Stimulated activated CD4-positive, alpha-beta T cell treated with anti-CD3 and anti-CD28 coated beads, Interleukin-1b, Interleukin-23, amount 100 ng/mL, for 4 hours (primary cell): ENCODE data around the gene MRPL53.
"Not testable (repeated sequence)": the region's sequence is repeated elsewhere in the genome, so short reads cannot be mapped to it uniquely, and the experiment has no call there.

Experiments used
- DNase-seq, 2 donors: peaks; one replicate each; pipeline ENCODE4 v3.0.0-alpha.2; 2020; ENCODE audit warnings: low read depth in 2 of 2

MRPL53 gene

DNA sequence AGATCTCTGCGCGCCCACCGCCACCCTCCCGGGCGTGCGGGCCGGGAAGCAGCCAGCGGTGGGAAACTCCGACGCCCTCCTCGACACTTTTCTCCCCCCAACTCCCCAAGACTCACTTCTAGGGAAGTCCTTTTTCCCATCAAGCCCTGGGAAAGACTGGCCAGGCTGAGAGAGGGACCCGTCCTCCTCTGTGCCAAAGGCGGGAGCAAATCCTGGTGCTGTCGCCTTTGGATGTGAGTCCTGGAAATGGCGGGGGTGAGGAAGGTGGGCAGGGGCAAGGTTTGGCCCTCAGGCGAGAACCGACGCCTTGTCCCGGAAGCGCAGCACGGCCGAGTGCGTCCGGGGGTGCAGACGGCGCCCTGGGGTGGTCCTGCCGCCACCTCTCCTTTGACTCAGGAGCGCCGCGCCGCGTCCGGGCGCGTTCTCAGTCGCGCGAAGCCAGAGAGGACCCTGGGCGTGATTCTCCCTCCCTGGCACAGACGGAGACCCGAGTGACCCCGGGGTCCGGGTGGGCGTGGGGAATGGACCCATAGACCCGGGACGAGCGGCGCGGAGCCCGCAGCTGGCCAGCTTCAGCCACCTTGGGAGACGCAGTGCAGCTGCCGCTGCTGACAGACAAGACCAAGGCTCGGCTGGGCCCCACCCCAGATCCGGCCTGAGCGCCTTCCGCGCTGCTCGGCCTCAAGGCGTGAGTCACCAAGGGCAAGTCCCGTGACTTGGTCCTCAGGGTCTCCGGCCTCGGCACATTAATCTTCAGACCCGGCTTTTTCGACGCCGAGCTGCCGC, 30.4 kb upstream of the MRPL53 start:
- DNase-seq: no peak

DNA sequence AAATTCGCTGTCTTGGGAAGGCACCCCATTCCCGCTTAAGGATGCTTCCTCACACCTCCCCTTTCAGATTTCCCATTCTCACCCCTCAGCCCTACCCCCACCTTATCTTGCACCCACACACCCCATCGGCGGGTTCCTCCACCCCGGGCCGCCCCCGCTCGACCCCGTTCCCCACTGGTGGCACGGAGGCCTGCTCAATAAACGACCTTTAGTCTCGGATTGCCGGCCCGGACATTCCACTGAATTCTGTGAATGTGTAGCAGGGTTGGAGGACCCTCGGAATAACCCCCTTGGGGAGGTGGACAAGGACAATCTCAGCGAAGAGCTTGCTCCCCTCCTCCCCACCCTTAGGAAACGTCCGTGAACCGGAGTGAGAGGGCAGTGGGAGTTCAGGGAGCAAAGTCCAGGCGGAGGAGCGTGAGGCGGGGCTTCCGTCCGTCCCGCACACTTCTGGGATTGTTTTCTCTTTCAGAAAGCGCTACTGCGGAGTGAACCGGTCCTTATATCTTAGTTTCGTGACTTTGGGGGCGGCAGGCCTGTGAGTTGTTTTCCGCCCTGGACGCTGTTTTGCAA, 29.8 kb upstream of the MRPL53 start:
- no peak for DNase-seq

DNA sequence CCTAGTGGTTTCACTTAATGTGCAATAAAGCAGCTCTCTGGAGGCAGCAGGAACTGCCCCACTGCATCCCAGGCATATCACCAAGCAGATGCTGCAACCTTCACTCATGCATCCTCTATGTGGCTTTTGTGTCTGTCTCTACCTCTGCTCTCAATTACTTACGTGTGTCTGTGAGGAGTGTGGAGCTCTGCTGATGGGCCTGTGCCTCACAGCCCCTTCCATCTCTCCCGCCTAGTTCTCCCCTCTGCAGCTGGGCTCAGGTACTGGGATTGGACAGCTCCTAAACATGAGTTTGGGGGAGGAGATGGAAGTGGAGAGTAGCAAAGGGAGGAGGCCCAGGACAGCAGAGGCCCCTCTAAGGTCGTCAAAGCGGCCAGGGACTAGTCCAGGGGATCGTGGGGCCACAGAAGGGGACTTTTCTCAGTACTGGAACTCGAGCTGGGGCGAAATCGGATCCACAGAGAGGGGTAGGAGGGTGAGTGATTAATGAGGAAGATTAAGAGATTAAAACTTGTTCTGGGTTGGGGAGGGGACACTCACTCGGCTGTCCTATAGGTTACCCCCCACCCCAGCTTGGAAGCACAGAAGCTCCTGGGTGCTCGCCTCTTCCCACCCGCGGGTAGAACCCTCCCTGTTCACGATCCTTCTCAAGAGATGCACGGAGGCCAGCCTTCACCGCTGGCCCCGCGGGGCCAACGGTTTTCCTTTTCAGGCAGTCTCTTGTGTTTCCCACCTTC, 29.0 kb upstream of the MRPL53 start:
- no peak for DNase-seq

- no peak for DNase-seq
Observed at GRCh38 chr2:74500578-74500946, 28.1 kb upstream of the MRPL53 start.

DNA sequence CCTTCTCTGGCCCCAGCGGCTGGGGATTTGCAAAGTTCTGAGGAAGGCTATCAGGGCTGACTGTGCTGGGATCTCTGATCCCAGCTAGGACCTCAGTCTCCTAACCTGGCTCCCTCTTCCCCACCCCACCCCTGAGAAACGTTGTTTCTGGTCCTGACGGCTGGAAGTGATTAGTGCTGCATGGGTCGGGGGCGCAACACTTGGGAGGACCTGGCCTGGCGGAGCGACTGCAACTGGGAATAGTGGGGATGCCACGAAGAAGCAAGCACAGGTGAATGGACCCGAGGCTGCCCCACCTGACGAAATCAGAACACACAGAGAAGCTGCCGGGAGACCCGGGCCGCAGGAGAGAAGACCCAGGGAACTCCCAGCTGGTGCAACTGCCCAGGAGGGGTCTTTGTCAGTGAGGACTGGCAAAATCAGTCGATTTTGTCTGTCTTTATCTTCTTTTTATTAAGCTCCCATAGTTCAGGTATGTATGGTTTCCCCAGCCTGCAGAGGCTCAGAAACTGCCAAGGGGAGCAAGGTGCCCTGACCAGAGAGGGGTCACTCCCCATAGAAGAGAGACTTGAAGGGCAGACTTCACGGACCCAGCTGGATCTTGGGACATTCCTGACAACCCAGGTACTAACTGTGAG, 27.6 kb upstream of the MRPL53 start:
- no peak for DNase-seq

DNA sequence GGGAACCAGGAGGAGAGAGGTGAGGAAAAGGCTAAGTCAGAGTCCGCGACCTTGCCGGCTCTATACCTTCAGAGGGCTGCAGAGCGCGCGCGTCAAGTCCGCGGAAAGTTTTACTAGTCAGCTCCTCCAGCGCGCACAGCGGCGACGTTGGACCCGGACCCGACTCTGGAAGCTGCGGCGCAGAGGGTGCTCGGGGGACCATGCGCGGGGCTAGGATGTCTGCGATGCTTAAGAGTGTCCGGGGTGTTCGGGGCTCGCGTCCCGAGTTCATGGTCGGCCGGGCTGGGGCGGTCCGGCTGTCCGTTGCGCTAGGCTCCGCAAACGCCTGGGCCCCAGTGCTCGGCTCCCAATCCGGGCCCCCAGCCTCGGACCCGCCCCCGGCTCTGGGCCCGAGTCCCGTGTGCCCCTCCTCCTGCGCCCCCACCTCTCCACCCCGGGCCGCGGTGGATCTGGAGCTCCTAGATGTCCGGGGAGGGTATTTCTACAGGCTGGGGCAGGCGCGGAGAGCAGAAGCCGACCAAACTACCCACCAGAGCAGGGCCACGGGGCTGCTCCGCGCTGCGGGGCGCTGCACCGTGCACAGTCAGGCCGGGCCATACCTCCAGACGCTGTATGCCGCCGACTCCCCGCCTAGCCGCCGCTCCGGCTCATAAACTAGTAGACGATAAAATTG, 26.9 kb upstream of the MRPL53 start, which contains the start of gene LBX2:
LBX2 (minus strand) TSS at position 337 of the 673 bp plus-strand sequence; CDS start at position 271, 66 bp downstream.
- DNase-seq: peak in 1 of 2 donors; percentile 36

- no peak for DNase-seq
Observed at GRCh38 chr2:74498500-74499266, 26.2 kb upstream of the MRPL53 start.

GRCh38 chr2:74497777-74498499, 25.5 kb upstream of the MRPL53 start:
- DNase-seq: no peak

GRCh38 chr2:74496997-74497776, 24.7 kb upstream of the MRPL53 start:
- DNase-seq: no peak

DNA sequence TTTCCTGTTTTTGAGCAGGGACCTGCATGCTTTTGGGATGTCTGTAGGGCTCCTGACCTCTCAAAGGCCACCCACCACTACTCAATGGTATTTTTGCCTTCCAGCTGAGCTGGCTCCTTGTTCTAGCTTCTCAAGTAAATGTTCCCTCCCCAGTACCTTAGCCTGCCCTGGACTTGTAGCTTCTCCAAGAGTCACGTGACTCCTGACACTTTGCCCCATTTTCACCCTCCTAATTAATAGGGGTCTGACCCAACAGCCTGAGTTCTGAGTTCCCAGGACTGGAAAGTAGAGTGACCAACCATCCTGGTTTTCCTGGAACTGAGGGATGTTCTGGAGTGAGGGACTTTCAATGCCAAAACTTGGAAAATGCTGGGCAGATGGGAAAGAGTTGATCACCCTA, 23.0 kb upstream of the MRPL53 start:
- DNase-seq: no peak

- no peak for DNase-seq
Observed at GRCh38 chr2:74493546-74493945, 21.1 kb upstream of the MRPL53 start.

- DNase-seq: no peak
Observed at GRCh38 chr2:74491648-74492544, 19.4 kb upstream of the MRPL53 start.

GRCh38 chr2:74489906-74490305, 17.4 kb upstream of the MRPL53 start:
- DNase-seq: no peak

DNA sequence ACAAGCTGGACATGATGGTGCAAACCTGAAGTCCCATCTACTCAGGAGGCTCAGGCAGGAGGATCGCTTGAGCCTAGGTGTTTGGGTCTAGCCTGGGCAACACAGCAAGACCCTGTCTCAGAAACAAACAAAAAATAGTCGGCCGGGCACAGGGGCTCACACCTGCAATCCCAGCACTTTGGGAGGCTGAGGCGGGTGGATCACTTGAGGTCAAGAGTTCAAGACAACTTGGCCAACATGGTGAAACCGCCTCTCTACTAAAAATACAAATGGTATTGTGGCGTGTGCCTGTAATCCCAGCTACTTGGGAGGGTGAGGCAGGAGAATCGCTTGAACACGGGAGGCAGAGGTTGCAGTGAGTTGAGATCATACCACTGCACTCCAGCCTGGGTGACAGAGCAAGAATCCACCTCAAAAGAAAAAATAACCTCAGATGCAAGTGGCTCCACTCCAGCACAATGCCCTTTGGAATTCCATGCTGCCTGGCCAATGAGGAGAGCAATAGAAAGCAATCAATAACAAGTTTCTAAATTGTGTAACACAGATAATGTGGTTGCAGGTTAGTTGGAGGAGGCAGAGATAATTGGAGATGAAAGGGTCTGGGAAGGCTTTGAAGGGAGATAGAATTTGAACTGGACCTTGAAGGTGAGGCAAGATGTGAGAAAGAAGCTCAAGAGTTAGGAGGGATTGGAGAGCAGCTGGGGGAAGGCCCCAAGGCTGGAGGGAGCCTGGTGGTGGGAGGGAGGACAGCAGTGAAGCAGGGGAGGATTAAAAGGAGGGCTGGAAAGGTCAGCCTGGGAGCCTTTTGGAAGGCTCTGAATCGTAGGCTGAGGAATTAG, 16.4 kb upstream of the MRPL53 start:
- DNase-seq: no peak

- DNase-seq: no peak
Observed at GRCh38 chr2:74486141-74486540, 13.7 kb upstream of the MRPL53 start.

- DNase-seq: not testable (repeated sequence)
Observed at GRCh38 chr2:74483675-74484164, 11.2 kb upstream of the MRPL53 start.
